Erythroblast (primary cell): ENCODE measurements around the gene NOX4.

Source experiments
- GATA1 ChIP-seq: IDR thresholded peaks from 2 replicates; pipeline ENCODE4 v1.6.1; 2011; ENCODE audit warnings: low read depth, mild to moderate bottlenecking, control low read depth, low read length, moderate library complexity
- POLR2A ChIP-seq: IDR thresholded peaks from 2 replicates; pipeline ENCODE4 v1.6.1; 2011; ENCODE audit warnings: mild to moderate bottlenecking, low read length

- TF ChIP-seq POLR2A (no peak), GATA1 (no peak)
Observed at GRCh38 chr11:89279176-89279575, 212.0 kb downstream of the NOX4 start.
